Measurements from ENCODE around the gene PDIA6.
"Not testable (repeated sequence)": the region's sequence is repeated elsewhere in the genome, so short reads cannot be mapped to it uniquely, and the experiment has no call there.

PDIA6 gene

GRCh38 chr2:10783421-10783820 lies 29.2 kb downstream of the PDIA6 start:
- ATAC-seq, result no peak
- DNase-seq (ENCODE audit: low spot score in 2 of 2), result no peak
- Mint-ChIP-seq H3K36me3 (peaks cover 98% of the 10 kb centered on the region), H3K4me3 (no peak overlapping the region), H3K27ac (peak overlapping the region; percentile 48), H3K9me3 (no peaks in the 10 kb centered on the region), H3K4me1 (peaks cover 5% of the 10 kb centered on the region)

GRCh38 chr2:10781746-10782145 lies 30.8 kb downstream of the PDIA6 start:
- no peak for DNase-seq (ENCODE audit: low spot score in 2 of 2)
- H3K36me3 Mint-ChIP-seq, result peaks cover 91% of the 10 kb centered on the region
- no peak for ATAC-seq
- H3K4me3 Mint-ChIP-seq, result no peak overlapping the region
- no peaks in the 10 kb centered on the region for H3K4me1 Mint-ChIP-seq
- no peak overlapping the region for H3K27ac Mint-ChIP-seq
- H3K9me3 Mint-ChIP-seq, result no peaks in the 10 kb centered on the region

GRCh38 chr2:10780821-10781220 lies 31.8 kb downstream of the PDIA6 start:
- H3K36me3 Mint-ChIP-seq, result peaks cover 82% of the 10 kb centered on the region
- H3K27ac Mint-ChIP-seq; ATAC-seq; H3K4me3 Mint-ChIP-seq; H3K4me1 Mint-ChIP-seq; H3K9me3 Mint-ChIP-seq; DNase-seq (ENCODE audit: low spot score in 2 of 2): not testable (repeated sequence)

GRCh38 chr2:10780491-10780820 lies 32.1 kb downstream of the PDIA6 start:
- DNase-seq (ENCODE audit: low spot score in 2 of 2), result no peak
- no peak for ATAC-seq
- peak overlapping the region; percentile 81 for H3K27ac Mint-ChIP-seq
- H3K4me3 Mint-ChIP-seq, result no peak overlapping the region
- no peaks in the 10 kb centered on the region for H3K4me1 Mint-ChIP-seq
- peaks cover 78% of the 10 kb centered on the region for H3K36me3 Mint-ChIP-seq
- no peaks in the 10 kb centered on the region for H3K9me3 Mint-ChIP-seq

- peak overlapping the region; percentile 81 for H3K27ac Mint-ChIP-seq
- H3K9me3 Mint-ChIP-seq, result no peaks in the 10 kb centered on the region
- no peaks in the 10 kb centered on the region for H3K4me1 Mint-ChIP-seq
- H3K4me3 Mint-ChIP-seq, result no peak overlapping the region
- DNase-seq (ENCODE audit: low spot score in 2 of 2) (no peak), ATAC-seq (no peak)
- peaks cover 73% of the 10 kb centered on the region for H3K36me3 Mint-ChIP-seq
Measured at GRCh38 chr2:10779776-10780490, 32.7 kb downstream of the PDIA6 start.

- Mint-ChIP-seq H3K4me3 (no peak overlapping the region), H3K9me3 (no peaks in the 10 kb centered on the region), H3K4me1 (no peaks in the 10 kb centered on the region), H3K36me3 (peaks cover 66% of the 10 kb centered on the region), H3K27ac (peak overlapping the region; percentile 45)
- ATAC-seq (no peak), DNase-seq (ENCODE audit: low spot score in 2 of 2) (no peak)
Measured at GRCh38 chr2:10778724-10779115, 33.9 kb downstream of the PDIA6 start.

GRCh38 chr2:10777842-10778723 lies 34.5 kb downstream of the PDIA6 start:
- Mint-ChIP-seq H3K36me3 (peaks cover 59% of the 10 kb centered on the region), H3K27ac (peak overlapping the region; percentile 45), H3K4me1 (no peaks in the 10 kb centered on the region), H3K4me3 (no peak overlapping the region), H3K9me3 (no peaks in the 10 kb centered on the region)
- ATAC-seq (peak; percentile 4), DNase-seq (ENCODE audit: low spot score in 2 of 2) (no peak)

GRCh38 chr2:10777111-10777841 lies 35.3 kb downstream of the PDIA6 start:
- H3K27ac Mint-ChIP-seq, result no peak overlapping the region

GRCh38 chr2:10776231-10776977 lies 36.2 kb downstream of the PDIA6 start:
- Mint-ChIP-seq H3K9me3 (no peaks in the 10 kb centered on the region), H3K4me1 (no peaks in the 10 kb centered on the region), H3K4me3 (no peak overlapping the region), H3K27ac (no peak overlapping the region), H3K36me3 (peaks cover 43% of the 10 kb centered on the region)
- no peak for ATAC-seq
- DNase-seq (ENCODE audit: low spot score in 2 of 2), result no peak

More at GRCh38 chr2:10777111-10777841, 35.3 kb downstream of the PDIA6 start:
- Mint-ChIP-seq H3K36me3 (peaks cover 51% of the 10 kb centered on the region), H3K4me1 (no peaks in the 10 kb centered on the region), H3K4me3 (no peak overlapping the region), H3K9me3 (no peaks in the 10 kb centered on the region)
- DNase-seq (ENCODE audit: low spot score in 2 of 2), result no peak
- no peak for ATAC-seq

GRCh38 chr2:10775831-10776230 lies 36.8 kb downstream of the PDIA6 start:
- Mint-ChIP-seq H3K36me3 (peaks cover 37% of the 10 kb centered on the region), H3K4me1 (no peaks in the 10 kb centered on the region), H3K27ac (no peak overlapping the region), H3K4me3 (no peak overlapping the region), H3K9me3 (no peaks in the 10 kb centered on the region)
- no peak for ATAC-seq
- DNase-seq (ENCODE audit: low spot score in 2 of 2), result no peak

GRCh38 chr2:10775021-10775780 lies 37.4 kb downstream of the PDIA6 start:
- ATAC-seq (no peak), DNase-seq (ENCODE audit: low spot score in 2 of 2) (no peak)
- Mint-ChIP-seq H3K4me1 (no peaks in the 10 kb centered on the region), H3K36me3 (peaks cover 30% of the 10 kb centered on the region), H3K4me3 (no peak overlapping the region), H3K9me3 (no peaks in the 10 kb centered on the region), H3K27ac (no peak overlapping the region)

- no peak for ATAC-seq
- H3K9me3 Mint-ChIP-seq, result no peaks in the 10 kb centered on the region
- no peak overlapping the region for H3K4me3 Mint-ChIP-seq
- H3K4me1 Mint-ChIP-seq, result no peaks in the 10 kb centered on the region
- DNase-seq (ENCODE audit: low spot score in 2 of 2), result no peak
- peaks cover 22% of the 10 kb centered on the region for H3K36me3 Mint-ChIP-seq
- H3K27ac Mint-ChIP-seq, result no peak overlapping the region
Measured at GRCh38 chr2:10774394-10774793, 38.2 kb downstream of the PDIA6 start.

GRCh38 chr2:10773821-10774341 lies 38.7 kb downstream of the PDIA6 start:
- Mint-ChIP-seq H3K27ac (peak overlapping the region; percentile 40), H3K4me1 (no peaks in the 10 kb centered on the region), H3K4me3 (no peak overlapping the region), H3K36me3 (peaks cover 19% of the 10 kb centered on the region), H3K9me3 (no peaks in the 10 kb centered on the region)
- DNase-seq (ENCODE audit: low spot score in 2 of 2) (no peak), ATAC-seq (no peak)

- Mint-ChIP-seq H3K4me1 (no peaks in the 10 kb centered on the region), H3K4me3 (no peak overlapping the region), H3K9me3 (no peaks in the 10 kb centered on the region), H3K27ac (peak overlapping the region; percentile 40), H3K36me3 (peaks cover 14% of the 10 kb centered on the region)
- no peak for ATAC-seq
- DNase-seq (ENCODE audit: low spot score in 2 of 2), result no peak
Measured at GRCh38 chr2:10772868-10773215, 39.7 kb downstream of the PDIA6 start.
